Stimulated activated CD8-positive, alpha-beta memory T cell treated with anti-CD3 and anti-CD28 coated beads, Interleukin-7, amount 100 ng/mL, for 4 hours (primary cell): ENCODE data around the gene SP6.

Experiments
- DNase-seq, 2 donors: peaks; one replicate each; pipeline ENCODE4 v3.0.0-alpha.2; 2020; ENCODE audit warnings: low read depth in 2 of 2

The SP6 gene

GRCh38 chr17:47812146-47812920 lies 38.6 kb downstream of the SP6 start:
- no peak for DNase-seq

- no peak for DNase-seq
These were observed 39.3 kb downstream of the SP6 start for GRCh38 chr17:47811709-47812108.

GRCh38 chr17:47810901-47811635 lies 39.9 kb downstream of the SP6 start:
- no peak for DNase-seq

GRCh38 chr17:47810200-47810821 lies 40.7 kb downstream of the SP6 start:
- no peak for DNase-seq

- no peak for DNase-seq
These were observed 42.0 kb downstream of the SP6 start for GRCh38 chr17:47808830-47809480.

- DNase-seq = no peak
These were observed 42.7 kb downstream of the SP6 start for GRCh38 chr17:47808036-47808829.

GRCh38 chr17:47807421-47807820 lies 43.5 kb downstream of the SP6 start:
- DNase-seq = no peak

GRCh38 chr17:47806913-47807255 lies 44.1 kb downstream of the SP6 start:
- DNase-seq = no peak

GRCh38 chr17:47806026-47806912 lies 44.7 kb downstream of the SP6 start:
- DNase-seq = no peak

- no peak for DNase-seq
These were observed 46.5 kb downstream of the SP6 start for GRCh38 chr17:47804461-47804860.

GRCh38 chr17:47803751-47804150 lies 47.2 kb downstream of the SP6 start:
- no peak for DNase-seq

GRCh38 chr17:47803201-47803600 lies 47.8 kb downstream of the SP6 start:
- no peak for DNase-seq

- peak; percentile 40 to 46 for DNase-seq
These were observed 48.5 kb downstream of the SP6 start for GRCh38 chr17:47802341-47803022.

GRCh38 chr17:47801906-47802305 lies 49.1 kb downstream of the SP6 start:
- DNase-seq = no peak

GRCh38 chr17:47801176-47801765 lies 49.7 kb downstream of the SP6 start:
- no peak for DNase-seq

- no peak for DNase-seq
These were observed 50.3 kb downstream of the SP6 start for GRCh38 chr17:47800686-47801085.

GRCh38 chr17:47797797-47798196 lies 53.2 kb downstream of the SP6 start:
- no peak for DNase-seq
